Measurements from ENCODE around the gene CXADR.
"Not testable (repeated sequence)": the region's sequence is repeated elsewhere in the genome, so short reads cannot be mapped to it uniquely, and the experiment has no call there.

Gene CXADR

DNA sequence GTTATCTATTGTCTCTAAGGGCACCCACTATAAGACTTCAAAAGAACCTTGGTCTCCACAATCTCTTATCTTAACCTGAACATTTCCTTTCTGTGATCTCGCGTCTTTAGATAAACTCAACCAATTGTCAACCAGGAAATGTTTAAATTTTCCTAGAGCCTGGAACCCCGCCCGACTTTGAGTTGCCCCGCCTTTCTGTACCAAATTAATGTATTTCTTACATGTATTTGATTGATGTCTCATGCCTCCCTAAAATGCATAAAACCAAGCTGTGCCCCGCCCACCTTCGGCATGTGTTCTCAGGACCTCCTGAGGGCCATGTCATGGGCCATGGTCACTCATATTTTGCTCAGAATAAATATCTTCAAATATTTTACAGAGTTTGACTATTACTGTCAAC is 5.9 kb upstream of the CXADR start:
- no peak for DNase-seq

GRCh38 chr21:17507591-17507990 is 5.3 kb upstream of the CXADR start:
- DNase-seq: no peak

DNA sequence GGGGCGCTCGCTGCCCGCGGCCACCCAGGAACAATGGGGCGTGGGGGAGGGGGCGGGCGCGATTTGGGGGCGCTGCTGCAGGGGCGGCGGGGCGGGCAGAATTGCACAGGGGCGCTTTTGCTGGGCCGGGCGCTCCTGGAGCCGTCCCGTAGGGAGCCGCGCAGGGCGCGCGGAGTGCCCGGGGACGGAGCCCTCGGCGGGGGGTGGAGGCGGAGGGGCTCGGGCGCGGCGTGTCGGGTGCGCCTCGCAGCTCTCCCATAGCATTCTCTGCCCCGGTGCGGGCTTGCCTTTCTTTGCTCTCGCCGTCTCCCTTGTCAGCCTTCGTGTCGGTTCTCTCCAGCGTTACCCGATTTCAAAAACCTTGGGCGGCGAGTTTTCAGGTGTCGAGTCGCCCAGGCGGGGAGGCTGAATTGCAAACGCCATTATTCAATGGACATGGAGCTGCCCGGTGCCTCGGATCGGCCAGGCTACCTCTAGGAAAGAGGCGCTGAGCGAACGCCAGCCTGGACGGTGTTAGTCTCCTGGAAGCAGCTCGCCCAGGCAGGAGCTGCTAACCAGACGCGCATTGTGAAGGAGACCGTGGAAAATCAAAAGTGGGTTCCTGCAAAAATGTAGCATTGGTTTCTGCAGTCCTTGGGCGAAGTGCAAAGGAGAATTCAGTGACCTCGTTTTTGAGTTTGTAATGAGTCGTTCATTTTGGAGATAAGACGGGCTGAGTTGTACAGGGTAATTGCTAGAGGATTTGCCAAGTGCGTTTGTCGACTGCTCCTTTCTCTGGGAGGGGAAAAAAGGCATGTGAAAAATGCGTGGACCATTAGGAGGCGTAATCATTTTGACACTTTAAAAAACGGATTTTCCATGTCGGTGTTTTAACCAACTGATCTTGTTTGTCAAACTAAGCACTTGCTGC is 626 bp downstream of the CXADR start:
- DNase-seq: no peak

DNA sequence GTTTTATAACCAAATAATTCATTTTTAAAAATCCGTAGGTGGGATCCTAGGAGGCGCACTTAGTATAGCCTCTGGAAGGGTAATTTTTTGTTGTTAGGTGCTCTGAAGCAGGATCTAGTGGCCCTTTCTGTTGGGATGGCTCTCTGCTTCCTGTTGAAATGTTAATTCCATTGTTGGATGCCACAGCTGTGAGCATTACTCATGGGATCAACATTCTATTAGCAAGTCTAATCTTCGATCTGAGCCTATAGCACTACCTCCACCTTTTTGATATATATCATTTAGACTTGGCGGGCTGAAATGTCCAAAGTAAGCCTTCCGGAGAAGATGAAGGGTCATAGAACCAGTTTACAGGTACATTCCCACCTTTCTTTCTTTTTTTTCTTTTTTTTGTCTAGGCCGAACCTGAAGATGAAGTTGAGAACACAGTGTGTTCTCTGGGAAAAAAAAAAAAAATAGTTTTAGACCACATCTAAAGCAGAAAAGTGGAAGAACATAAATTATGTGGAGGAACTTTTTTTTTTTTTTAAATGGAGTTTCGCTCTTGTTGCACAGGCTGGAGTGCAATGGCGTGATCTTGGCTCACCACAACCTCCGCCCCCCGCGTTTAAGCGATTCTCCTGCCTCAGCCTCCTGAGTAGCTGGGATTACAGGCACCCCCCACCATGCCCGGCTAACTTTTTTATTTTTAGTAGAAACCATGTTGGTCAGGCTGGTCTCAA is 1.4 kb downstream of the CXADR start:
- DNase-seq: no peak

- not testable (repeated sequence) for DNase-seq
Measured at GRCh38 chr21:17517008-17517407, 4.2 kb downstream of the CXADR start.

GRCh38 chr21:17519208-17519738 is 6.4 kb downstream of the CXADR start:
- DNase-seq: no peak

DNA sequence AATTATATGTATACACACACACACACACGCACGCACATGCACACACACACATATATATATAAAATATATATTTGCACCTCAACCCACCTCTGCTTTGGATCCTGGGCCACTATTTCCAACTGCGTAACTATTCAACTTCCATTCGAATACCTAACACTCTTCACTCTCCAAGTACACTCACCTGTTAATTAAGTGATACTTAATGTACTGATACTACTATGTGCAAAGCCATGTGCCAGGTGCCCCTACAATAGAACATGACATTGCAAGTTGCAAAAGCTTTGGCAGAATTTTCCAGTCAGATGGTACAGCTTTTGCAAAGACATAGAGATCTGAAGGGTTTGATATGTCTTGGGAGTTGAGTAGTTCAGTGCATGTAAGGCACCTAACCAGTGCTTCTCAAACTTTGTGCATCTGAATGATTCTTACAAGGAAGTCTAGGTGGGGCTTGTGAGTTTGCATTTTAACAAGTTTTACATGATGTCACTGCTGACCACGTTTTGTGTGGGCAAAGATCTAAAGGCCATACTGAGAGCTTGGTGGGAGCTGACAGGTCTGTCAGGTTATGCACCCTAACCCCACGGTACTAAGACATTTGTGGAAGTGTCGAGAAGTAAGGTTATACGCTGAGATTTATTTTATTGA is 7.2 kb downstream of the CXADR start:
- no peak for DNase-seq

DNA sequence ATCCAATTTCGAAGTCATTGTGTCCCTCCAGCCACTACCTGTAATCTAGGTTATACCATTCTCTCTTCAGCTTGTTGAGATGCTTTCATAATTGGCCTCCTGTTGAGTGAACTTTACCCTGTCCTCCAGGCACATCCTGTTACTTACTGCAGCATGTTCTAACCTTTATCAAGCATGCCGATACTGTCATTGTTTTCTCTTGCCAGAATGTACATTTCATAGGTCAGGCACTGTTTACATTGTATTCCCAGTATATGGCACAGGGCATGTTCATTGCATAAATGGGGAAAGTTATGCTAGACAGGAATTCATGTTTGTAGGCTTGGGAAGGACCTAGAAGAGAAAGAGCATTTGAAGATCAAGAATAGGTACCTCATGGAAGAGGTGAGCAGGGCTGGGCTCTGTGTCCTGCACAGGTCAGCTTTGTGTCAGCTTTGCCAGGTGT is 10.2 kb downstream of the CXADR start:
- no peak for DNase-seq

DNA sequence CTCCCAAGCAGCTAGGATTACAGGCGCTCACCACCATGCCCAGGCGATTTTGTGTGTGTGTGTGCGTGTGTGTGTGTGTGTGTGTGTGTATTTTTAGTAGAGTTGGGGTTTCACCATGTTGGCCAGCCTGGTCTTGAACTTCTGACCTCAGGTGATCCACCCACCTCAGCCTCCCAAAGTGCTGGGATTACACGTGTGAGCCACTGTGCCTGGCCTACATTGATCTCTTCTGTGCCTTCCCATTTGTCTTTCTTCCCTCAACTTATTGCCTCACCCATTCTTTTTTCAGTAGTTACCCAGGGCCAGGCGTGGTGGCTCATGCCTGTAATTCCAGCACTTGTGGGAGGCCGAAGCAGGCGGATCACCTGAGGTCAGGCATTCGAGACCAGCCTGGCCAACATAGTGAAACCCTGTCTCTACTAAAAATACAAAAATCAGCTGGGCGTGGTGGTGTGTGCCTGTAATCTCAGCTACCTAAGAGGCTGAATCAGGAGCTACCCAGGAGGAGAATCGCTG is 11.2 kb downstream of the CXADR start:
- DNase-seq: not testable (repeated sequence)

- no peak for DNase-seq
Measured at GRCh38 chr21:17524635-17525034, 11.8 kb downstream of the CXADR start.

DNA sequence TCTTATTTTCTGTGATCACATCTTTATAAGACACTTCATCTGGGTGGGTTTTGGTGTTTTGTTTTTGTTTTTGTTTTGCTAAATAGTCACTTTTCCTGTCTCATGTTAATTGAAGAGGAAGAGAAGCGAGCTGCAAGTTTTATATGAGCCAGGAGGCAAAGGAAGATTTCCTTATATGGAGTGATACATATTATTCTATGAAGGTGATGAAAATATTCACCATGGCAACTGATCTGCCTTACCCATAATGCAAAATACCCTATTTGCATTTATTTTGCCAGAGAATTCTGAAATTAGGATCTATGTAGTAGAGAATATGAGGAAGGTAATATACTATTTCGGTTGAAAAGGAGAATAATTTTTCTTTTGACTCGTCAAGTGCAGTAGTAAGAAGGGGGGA is 13.9 kb downstream of the CXADR start:
- no peak for DNase-seq

- DNase-seq: no peak
Measured at GRCh38 chr21:17527240-17527639, 14.4 kb downstream of the CXADR start.

GRCh38 chr21:17527711-17528110 is 14.9 kb downstream of the CXADR start:
- DNase-seq: no peak

DNA sequence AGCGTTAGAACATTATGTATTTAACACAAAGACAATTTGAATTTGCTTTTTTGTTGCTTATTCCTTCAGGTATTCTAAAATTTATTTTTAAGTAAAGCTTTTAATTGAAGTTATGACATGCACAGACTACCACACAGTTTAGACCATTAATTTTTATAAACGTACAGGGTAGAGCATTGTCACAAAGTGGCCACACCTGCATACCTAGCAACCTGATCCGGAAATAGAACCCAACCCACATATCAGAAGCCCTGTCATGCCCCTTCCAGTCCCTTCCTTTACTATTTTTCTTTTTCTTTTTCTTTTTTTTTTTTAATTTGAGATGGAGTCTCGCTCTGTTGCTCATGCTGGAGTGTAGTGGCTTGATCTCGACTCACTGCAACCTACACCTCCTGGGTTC is 16.8 kb downstream of the CXADR start:
- DNase-seq: no peak

GRCh38 chr21:17532292-17532691 is 19.4 kb downstream of the CXADR start:
- no peak for DNase-seq

DNA sequence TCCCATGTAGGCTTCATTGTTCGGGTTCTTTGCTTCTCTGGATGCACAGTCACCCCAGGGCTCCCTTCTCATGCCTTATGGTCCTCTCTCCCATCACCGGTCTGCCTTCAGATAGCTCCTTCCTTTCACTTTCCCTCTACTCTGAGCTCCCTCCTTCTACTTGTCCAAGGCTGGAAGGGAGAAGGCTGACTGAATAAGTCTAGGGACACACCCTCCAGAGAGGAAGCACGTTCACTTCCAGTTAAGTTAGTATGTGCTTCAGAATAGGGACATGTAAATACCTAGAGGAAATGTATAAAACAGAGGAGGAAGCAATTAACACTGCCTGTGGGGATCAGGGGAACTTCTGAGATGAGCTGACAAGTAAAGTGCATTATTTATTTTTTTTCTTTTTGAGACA is 23.5 kb downstream of the CXADR start:
- no peak for DNase-seq

GRCh38 chr21:17537299-17537698 is 24.5 kb downstream of the CXADR start:
- DNase-seq: no peak

- no peak for DNase-seq
Measured at GRCh38 chr21:17538576-17538975, 25.7 kb downstream of the CXADR start.

GRCh38 chr21:17539323-17539722 is 26.5 kb downstream of the CXADR start:
- DNase-seq: no peak

DNA sequence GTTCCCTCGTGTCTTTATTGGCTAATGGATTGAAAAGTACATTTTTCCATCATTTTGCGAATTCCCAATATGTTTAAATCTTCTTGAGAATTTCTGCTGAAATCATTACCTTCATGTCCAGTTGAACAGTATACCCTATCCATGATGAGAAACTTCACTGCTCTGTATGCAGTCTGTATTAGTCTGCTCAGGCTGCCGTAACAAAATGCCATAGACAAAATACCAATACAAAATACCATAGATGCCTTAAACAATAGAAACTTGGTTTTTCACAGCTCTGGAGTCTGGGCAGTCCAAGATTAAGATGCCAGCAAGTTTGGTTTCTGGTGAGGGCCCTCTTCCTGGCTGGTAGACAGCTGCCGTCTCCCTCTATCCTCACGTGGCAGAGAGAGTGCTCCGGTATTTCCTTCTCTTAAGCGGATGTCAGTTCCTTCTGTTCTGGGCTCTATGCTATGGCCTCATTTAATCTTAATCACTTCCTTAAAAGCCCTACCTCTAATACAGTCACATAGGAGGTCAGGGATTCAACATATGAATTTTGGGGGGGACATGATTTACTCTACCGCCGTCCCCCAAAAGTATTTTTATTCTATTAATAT is 27.0 kb downstream of the CXADR start:
- no peak for DNase-seq

GRCh38 chr21:17540530-17540929 is 27.7 kb downstream of the CXADR start:
- no peak for DNase-seq

DNA sequence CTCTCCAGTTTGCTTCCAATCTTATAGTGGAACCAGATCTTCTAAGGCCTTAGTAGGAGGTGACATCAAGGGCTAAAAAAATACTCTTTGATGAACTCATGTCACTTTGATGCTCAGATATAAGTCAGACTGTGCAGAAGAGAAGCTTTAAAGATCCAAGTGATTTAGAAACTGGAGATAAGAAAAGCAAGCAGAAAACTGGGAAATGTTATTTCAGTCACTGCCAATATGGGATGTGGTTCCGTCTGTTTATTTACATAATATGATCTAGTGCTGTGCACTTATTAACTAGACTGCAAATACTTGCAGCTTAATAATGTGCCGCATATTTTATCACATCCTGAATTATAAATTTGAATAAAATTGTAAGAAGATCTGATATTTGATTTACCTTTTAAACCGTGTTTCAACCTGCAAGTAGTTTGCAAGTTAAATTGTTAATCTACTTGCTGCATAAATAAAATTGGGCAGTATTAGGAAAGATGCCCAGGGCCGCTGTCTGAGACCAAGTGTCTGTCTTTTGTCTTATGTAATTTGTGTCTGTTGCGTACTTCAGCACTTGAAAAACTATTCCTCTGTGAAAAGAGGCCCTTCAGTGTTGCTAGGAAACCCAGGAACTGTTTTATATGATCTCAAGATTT is 29.6 kb downstream of the CXADR start:
- DNase-seq: peak; percentile 78
